RWPE1 (cell line): ENCODE measurements around the gene CEACAM8.
"Not testable (repeated sequence)": the region's sequence is repeated elsewhere in the genome, so short reads cannot be mapped to it uniquely, and the experiment has no call there.

Source experiments
- CTCF ChIA-PET: fragments of 350-600 bp; sonication (Branson Sonifier 250); formaldehyde crosslinking; extraction: SDS; loops from one replicate; lab custom pipeline; 2021; lab: Yijun Ruan, JAX
- POLR2A ChIA-PET: fragments of 400-600 bp; formaldehyde crosslinking; extraction: SDS; loops from one replicate; lab custom pipeline; 2020; ENCODE audit warnings: antibody characterized with exemption; ENCODE audit not compliant: low non-redundant PET; lab: Yijun Ruan, JAX
- DNase-seq: peaks from one replicate; pipeline ENCODE4 v3.0.0; 2012; ENCODE audit warnings: low spot score
- H3K27ac ChIP-seq: fragments of 450-650 bp; 2 replicates; pipeline ENCODE4 v1.5.1; 2017
- CTCF ChIP-seq: fragments of 450-650 bp; conservative IDR thresholded peaks from 2 replicates; pipeline ENCODE4 v1.5.1; 2017; ENCODE audit warnings: low read depth, mild to moderate bottlenecking

The CEACAM8 gene

GRCh38 chr19:42546831-42547500 lies 47.8 kb downstream of the CEACAM8 start:
- ChIA-PET CTCF (no interaction called here), POLR2A (no interaction called here)
- H3K27ac ChIP-seq: no peak overlapping the region
- TF ChIP-seq CTCF: no peak
- DNase-seq: no peak

- DNase-seq: no peak
- CTCF ChIA-PET: no interaction called here
- no peak overlapping the region for H3K27ac ChIP-seq
- TF ChIP-seq CTCF: no peak
- POLR2A ChIA-PET: no interaction called here
Observed at GRCh38 chr19:42544146-42544545, 50.6 kb downstream of the CEACAM8 start.

GRCh38 chr19:42542791-42543190 lies 51.9 kb downstream of the CEACAM8 start:
- no peak overlapping the region for H3K27ac ChIP-seq
- TF ChIP-seq CTCF: no peak
- ChIA-PET POLR2A (no interaction called here), CTCF (interaction anchor here (0.6 kb wide), 1 partner anchor 114 kb away, joined by 6 read pairs; no protein-coding TSS in a partner anchor)
- DNase-seq: no peak

- DNase-seq: no peak
- H3K27ac ChIP-seq: no peak overlapping the region
- CTCF ChIA-PET: interaction anchor here (0.6 kb wide), 1 partner anchor 88 kb away, joined by 3 read pairs; no protein-coding TSS in a partner anchor
- POLR2A ChIA-PET: no interaction called here
- no peak for TF ChIP-seq CTCF
Observed at GRCh38 chr19:42540071-42540553, 54.6 kb downstream of the CEACAM8 start.

GRCh38 chr19:42538841-42539709 lies 55.6 kb downstream of the CEACAM8 start:
- ChIA-PET POLR2A (no interaction called here), CTCF (interaction anchor here (0.7 kb wide), 1 partner anchor 58 kb away, joined by 3 read pairs; no protein-coding TSS in a partner anchor)
- H3K27ac ChIP-seq: no peak overlapping the region
- no peak for TF ChIP-seq CTCF
- no peak for DNase-seq

- H3K27ac ChIP-seq, POLR2A ChIA-PET, DNase-seq: not testable (repeated sequence)
- CTCF ChIA-PET: interaction anchor here (0.6 kb wide), 1 partner anchor 65 kb away, joined by 4 read pairs; no protein-coding TSS in a partner anchor
Observed at GRCh38 chr19:42535276-42535675, 59.4 kb downstream of the CEACAM8 start.

- DNase-seq: no peak
- ChIA-PET POLR2A (no interaction called here), CTCF (no interaction called here)
- TF ChIP-seq CTCF: no peak
- H3K27ac ChIP-seq: no peak overlapping the region
Observed at GRCh38 chr19:42534391-42534790, 60.3 kb downstream of the CEACAM8 start.
